H1 (cell line): ENCODE results near the gene ZNF334. TPM values are rescaled to one million over a fixed set of nuclear protein-coding genes. Genes with fewer than 3 reads are reported as not detected.

ENCODE experiments used
- CTCF ChIA-PET: fragments of 300-600 bp; sonication (Branson Sonifier 250); formaldehyde crosslinking; loops from one replicate; lab custom pipeline; 2021; ENCODE audit not compliant: partially characterized antibody; lab: Charles Lee
- POLR2A ChIA-PET: fragments of 300-600 bp; sonication (Branson Sonifier 250); formaldehyde crosslinking; loops from one replicate; lab custom pipeline; 2021; ENCODE audit warnings: inconsistent platforms; ENCODE audit not compliant: partially characterized antibody; lab: Charles Lee
- DNase-seq, 2 experiments: peaks; one replicate each; pipeline versions ENCODE4 v3.0.0 to v3.0.0-alpha.2; 2010 to 2022; ENCODE audit warnings: low spot score in 2 of 2, low read depth in 1 of 2, mixed read lengths in 1 of 2
- FAIRE-seq: peaks from 2 replicates; lab custom pipeline; 2011; peaks lifted over from hg19 to GRCh38; lab: Jason Lieb, UNC
- H2AFZ ChIP-seq: 2 replicates; pipeline ENCODE4 v1.8.1; 2012; ENCODE audit warnings: low read length, inconsistent platforms
- H2AK5ac ChIP-seq: 2 replicates; pipeline ENCODE4 v1.6.1; 2013; ENCODE audit warnings: low read depth, low read length
- H2BK120ac ChIP-seq: replicated peaks from 2 replicates; pipeline ENCODE3; 2013; ENCODE audit warnings: low read depth, low read length, inconsistent platforms
- H2BK12ac ChIP-seq: 2 replicates; pipeline ENCODE4 v1.6.1; 2013; ENCODE audit warnings: low read depth, low read length
- H2BK15ac ChIP-seq: 2 replicates; pipeline ENCODE4 v1.6.1; 2013; ENCODE audit warnings: low read length
- H2BK20ac ChIP-seq: 2 replicates; pipeline ENCODE4 v1.6.1; 2013; ENCODE audit warnings: low read length
- H2BK5ac ChIP-seq: 2 replicates; pipeline ENCODE4 v1.6.1; 2013; ENCODE audit warnings: low read depth, low read length
- H3K14ac ChIP-seq: 2 replicates; pipeline ENCODE4 v1.6.1; 2013; ENCODE audit warnings: inconsistent platforms; ENCODE audit not compliant: insufficient read length
- H3K18ac ChIP-seq: 2 replicates; pipeline ENCODE4 v1.6.1; 2013; ENCODE audit warnings: low read length; ENCODE audit errors: extremely low read depth
- H3K23ac ChIP-seq: 2 replicates; pipeline ENCODE4 v1.6.1; 2013; ENCODE audit warnings: inconsistent platforms; ENCODE audit not compliant: insufficient read length
- H3K23me2 ChIP-seq: 2 replicates; pipeline ENCODE4 v1.6.1; 2013; ENCODE audit warnings: low read depth, low read length
- H3K27ac ChIP-seq: 2 replicates; pipeline ENCODE4 v1.6.1; 2011; ENCODE audit warnings: low read depth, low read length, inconsistent platforms
- H3K27me3 ChIP-seq, 4 experiments: replicated peaks in 1 of 4; 1 replicate in 1 of 4; 2 replicates in 3 of 4; pipeline versions ENCODE4 v1.6.1 to v1.8.1; 2011 to 2013; ENCODE audit warnings: low read length in 3 of 4, mild to moderate bottlenecking in 3 of 4, inconsistent platforms in 2 of 4, mixed read lengths in 2 of 4, moderate library complexity in 1 of 4; ENCODE audit not compliant: control insufficient read depth in 3 of 4, insufficient read depth in 3 of 4; ENCODE audit errors: extremely low read depth in 1 of 4
- H3K36me3 ChIP-seq, 4 experiments: 2 replicates each; pipeline versions ENCODE4 v1.6.1 to v1.8.1; 2011 to 2013; ENCODE audit warnings: mild to moderate bottlenecking in 4 of 4, low read length in 3 of 4, moderate library complexity in 2 of 4, control low read depth in 1 of 4, inconsistent platforms in 1 of 4; ENCODE audit not compliant: insufficient read depth in 4 of 4, control insufficient read depth in 2 of 4
- H3K4ac ChIP-seq: replicated peaks from 2 replicates; pipeline ENCODE3; 2013; ENCODE audit warnings: low read length, low read depth, mixed read lengths, inconsistent platforms; ENCODE audit not compliant: insufficient read length
- H3K4me1 ChIP-seq, 4 experiments: replicated peaks in 1 of 4; 1 replicate in 1 of 4; 2 replicates in 3 of 4; pipeline versions ENCODE4 v1.6.1 to v1.8.1; 2011 to 2013; ENCODE audit warnings: low read length in 3 of 4, inconsistent platforms in 2 of 4, mixed read lengths in 1 of 4; ENCODE audit not compliant: insufficient read depth in 4 of 4, control insufficient read depth in 3 of 4
- H3K4me2 ChIP-seq, 2 experiments: 2 replicates each; pipeline versions ENCODE4 v1.6.1 to v1.8.1; 2011 to 2013; ENCODE audit warnings: low read depth in 2 of 2, low read length in 2 of 2, control low read depth in 1 of 2, inconsistent platforms in 1 of 2, mild to moderate bottlenecking in 1 of 2; ENCODE audit not compliant: insufficient read depth in 1 of 2
- H3K4me3 ChIP-seq, 4 experiments: fragments of 200-600, 300-600 bp in 1 of 4; sonication (generic), shearing (Covaris generic), sonication (Bioruptor Twin) in 1 of 4; 2 replicates each; pipeline versions ENCODE4 v1.5.1 to v1.8.1; 2011 to 2016; ENCODE audit warnings: low read length in 4 of 4, low read depth in 3 of 4, control low read depth in 2 of 4, inconsistent platforms in 2 of 4, mild to moderate bottlenecking in 2 of 4, mixed read lengths in 1 of 4, moderate library complexity in 1 of 4; ENCODE audit not compliant: insufficient read depth in 2 of 4; ENCODE audit errors: extremely low read depth in 1 of 4
- H3K56ac ChIP-seq: replicated peaks from 2 replicates; pipeline ENCODE3; 2013; ENCODE audit warnings: low read depth, mild to moderate bottlenecking, mixed read lengths, low read length, inconsistent platforms; ENCODE audit not compliant: insufficient read length
- H3K79me1 ChIP-seq: 2 replicates; pipeline ENCODE4 v1.6.1; 2013; ENCODE audit warnings: low read depth, low read length, control low read depth
- H3K79me2 ChIP-seq, 2 experiments: 2 replicates each; pipeline versions ENCODE4 v1.6.1 to v1.8.1; 2012 to 2013; ENCODE audit warnings: low read length in 2 of 2, mild to moderate bottlenecking in 2 of 2, inconsistent platforms in 1 of 2; ENCODE audit not compliant: insufficient read depth in 2 of 2, control insufficient read depth in 1 of 2
- H3K9ac ChIP-seq, 4 experiments: replicated peaks in 1 of 4; 1 replicate in 1 of 4; 2 replicates in 3 of 4; pipeline versions ENCODE4 v1.6.1 to v1.8.1; 2011 to 2013; ENCODE audit warnings: low read depth in 3 of 4, low read length in 3 of 4, control low read depth in 2 of 4, mild to moderate bottlenecking in 2 of 4, moderate library complexity in 2 of 4, inconsistent platforms in 1 of 4; ENCODE audit errors: extremely low read depth in 1 of 4
- H3K9me3 ChIP-seq, 2 experiments: 2 replicates each; pipeline versions ENCODE4 v1.6.1 to v1.8.1; 2012 to 2013; ENCODE audit warnings: mild to moderate bottlenecking in 2 of 2, moderate library complexity in 2 of 2, control low read depth in 1 of 2, inconsistent platforms in 1 of 2, low read depth in 1 of 2, low read length in 1 of 2, mixed read lengths in 1 of 2; ENCODE audit not compliant: insufficient read depth in 2 of 2
- H4K20me1 ChIP-seq, 2 experiments: replicated peaks in 1 of 2; 2 replicates each; pipeline versions ENCODE3 to v1.8.1; 2011 to 2013; ENCODE audit warnings: inconsistent platforms in 2 of 2, low read length in 2 of 2, mild to moderate bottlenecking in 1 of 2; ENCODE audit not compliant: insufficient read depth in 2 of 2, control insufficient read depth in 1 of 2
- H4K5ac ChIP-seq: 2 replicates; pipeline ENCODE4 v1.6.1; 2013; ENCODE audit warnings: low read length, low read depth, mixed read lengths, inconsistent platforms; ENCODE audit not compliant: insufficient read length
- H4K8ac ChIP-seq: 2 replicates; pipeline ENCODE4 v1.8.0; 2013; ENCODE audit warnings: mild to moderate bottlenecking, moderate library complexity, low read length, inconsistent platforms; ENCODE audit not compliant: insufficient read depth; ENCODE audit errors: extremely low read depth
- H4K91ac ChIP-seq: replicated peaks from 2 replicates; pipeline ENCODE3; 2013; ENCODE audit warnings: low read length, mixed read lengths, inconsistent platforms; ENCODE audit not compliant: insufficient read length
- BCL11A ChIP-seq, 2 experiments: IDR thresholded peaks; one replicate each; pipeline ENCODE4 v1.6.1; 2011; ENCODE audit warnings: low read depth in 2 of 2, low read length in 2 of 2, mild to moderate bottlenecking in 2 of 2
- CBX5 ChIP-seq: fragments of 300-800, 300-1000 bp; sonication (generic); IDR thresholded peaks from 2 replicates; pipeline ENCODE4 v1.7.1; 2016; ENCODE audit warnings: antibody characterized with exemption, low read length, low read depth
- CBX8 ChIP-seq: fragments of 300-800, 300-1000 bp; sonication (generic); IDR thresholded peaks from 2 replicates; pipeline ENCODE4 v1.7.1; 2016; ENCODE audit warnings: low read depth, low read length, borderline replicate concordance
- FOSL1 ChIP-seq: IDR thresholded peaks from 2 replicates; pipeline ENCODE4 v1.6.1; 2011; ENCODE audit warnings: mild to moderate bottlenecking, low read depth, low read length, moderate library complexity; ENCODE audit not compliant: insufficient read depth
- KDM5A ChIP-seq: fragments of 200-600 bp; IDR thresholded peaks from 2 replicates; pipeline ENCODE4 v1.7.1; 2012; ENCODE audit warnings: mild to moderate bottlenecking, low read length, inconsistent platforms, mixed read lengths
- POLR2AphosphoS5 ChIP-seq: IDR thresholded peaks from 2 replicates; pipeline ENCODE4 v1.6.1; 2011; ENCODE audit warnings: low read depth, low read length
- RFX5 ChIP-seq: IDR thresholded peaks from 2 replicates; pipeline ENCODE4 v1.6.1; 2011; ENCODE audit warnings: low read depth, low read length, improper control_type of control experiment, borderline replicate concordance
- SIN3A ChIP-seq, 2 experiments: IDR thresholded peaks in 1 of 2; conservative IDR thresholded peaks in 1 of 2; 2 replicates each; pipeline ENCODE4 v1.6.1; 2011 to 2012; ENCODE audit warnings: low read length in 2 of 2, improper control_type of control experiment in 1 of 2, low read depth in 1 of 2, mild to moderate bottlenecking in 1 of 2
- SIRT6 ChIP-seq: IDR thresholded peaks from one replicate; pipeline ENCODE4 v1.7.1; 2012; ENCODE audit warnings: low read length, inconsistent platforms
- SP2 ChIP-seq: IDR thresholded peaks from 2 replicates; pipeline ENCODE4 v1.6.1; 2012; ENCODE audit warnings: mild to moderate bottlenecking, low read length, inconsistent platforms
- YY1 ChIP-seq: IDR thresholded peaks from 2 replicates; pipeline ENCODE4 v1.6.1; 2011; ENCODE audit warnings: low read depth, mild to moderate bottlenecking, low read length
- WGBS, 2 experiments: shearing (Covaris generic) in 1 of 2; methylation state at CpG; one replicate each; pipeline versions ENCODE4 v1.1.6 to v1.1.7; 2013 to 2015; ENCODE audit warnings: low lambda C conversion rate in 2 of 2, mixed read lengths in 2 of 2, inconsistent platforms in 1 of 2, low coverage in 1 of 2, missing lambda C conversion rate in 1 of 2; ENCODE audit not compliant: insufficient replicate concordance in 2 of 2, insufficient coverage in 1 of 2, insufficient read length in 1 of 2; ENCODE audit errors: extremely low coverage in 1 of 2, missing lambda C conversion rate in 1 of 2; 5-methylcytosine and 5-hydroxymethylcytosine counted together
- polyA plus RNA-seq, 7 experiments: library from polyadenylated mRNA; depleted of rRNA in 3 of 7; stranded (reverse) in 5 of 7; unstranded in 2 of 7; fragments of >200 nt in 5 of 7; fragments of 200-250 nt in 2 of 7; gene quantifications; 1 replicate in 5 of 7; 2 replicates in 1 of 7; 4 replicates in 1 of 7; pipeline versions ENCODE4 v1.2.1 to v1.2.3, GENCODE V29; 2011 to 2013; ENCODE audit warnings: missing spikeins in 2 of 7, mixed read lengths in 2 of 7
- total RNA-seq: library from RNA; stranded (reverse); fragmentation: NEBNext Ultra II Directional; extraction: Animal tissue kit (Norgen Biotek cat#: 25700); gene quantifications from 2 replicates; pipeline ENCODE4 v1.2.1, GENCODE V29; 2021
- TF ChIP-seq, protein P1 (sequence below): IDR thresholded peaks from 2 replicates; pipeline ENCODE4 v1.6.1; 2011; ENCODE audit warnings: low read depth, mild to moderate bottlenecking, low read length; ENCODE audit not compliant: insufficient read depth
- TF ChIP-seq, protein P2 (sequence below): IDR thresholded peaks from 2 replicates; pipeline ENCODE4 v1.6.1; 2011; ENCODE audit warnings: low read length, improper control_type of control experiment

The ZNF334 gene
- total and polyA plus RNA-seq, 2 of the 8 experiments (the other 6 are each of a cell fraction or from before 2014, with no cell fraction given) = 8.8 to 17.8 TPM

DNA sequence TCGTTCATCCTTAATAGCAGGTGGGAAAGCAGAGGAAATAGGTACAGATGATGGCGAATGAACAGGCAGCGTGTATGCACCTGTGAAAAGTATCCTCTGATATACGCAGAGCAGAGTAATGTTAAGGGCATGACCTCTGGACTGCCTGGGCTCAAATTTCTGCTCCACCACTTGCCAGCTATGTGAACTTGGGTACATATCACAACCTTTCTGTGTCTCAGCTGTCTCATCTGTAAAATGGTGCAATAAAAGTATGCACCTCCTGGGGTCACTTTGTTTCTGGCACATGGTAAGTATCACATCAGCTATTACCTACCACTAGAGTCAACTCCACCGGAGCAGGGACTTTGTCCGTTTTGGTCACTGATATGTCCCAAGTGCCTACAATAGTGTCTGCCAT, 34.6 kb upstream of the ZNF334 start:
- no peak overlapping the region for H3K4me2 ChIP-seq
- H3K4ac ChIP-seq = no peak overlapping the region
- FAIRE-seq (no peak), DNase-seq (no peak)
- H2BK120ac ChIP-seq = no peak overlapping the region
- no peak overlapping the region for H2BK15ac ChIP-seq
- no peak overlapping the region for H3K14ac ChIP-seq
- 91% methylated on average over 6 of the region's 6 CpGs; no CpG with 5 or more reads in 1 of the 2 experiments for WGBS, 2 experiments
- no peak overlapping the region for H4K5ac ChIP-seq
- POLR2A ChIA-PET = interaction anchor here (1.0 kb wide), 2 partner anchors 9 to 10 kb away, joined by 3 read pairs; no protein-coding TSS in a partner anchor
- H3K79me2 ChIP-seq = no peaks in the 10 kb centered on the region
- peaks cover 5 to 22% (median 15%) of the 10 kb centered on the region in 4 experiments for H3K4me1 ChIP-seq
- H3K27ac ChIP-seq = no peak overlapping the region
- no peaks in the 10 kb centered on the region for H4K20me1 ChIP-seq
- no peak overlapping the region for H3K4me3 ChIP-seq
- H2BK12ac ChIP-seq = no peak overlapping the region
- no peaks in the 10 kb centered on the region for H3K9me3 ChIP-seq
- no peaks in the 10 kb centered on the region; a peak in 2 of 7 replicates for H3K27me3 ChIP-seq
- H2AK5ac ChIP-seq = no peak overlapping the region
- H2BK5ac ChIP-seq = no peak overlapping the region
- CTCF ChIA-PET = interaction anchor here (0.6 to 7.7 kb wide), 5 partner anchors 8 to 135 kb away, joined by 3 to 64 read pairs (median 10); no protein-coding TSS in a partner anchor
- no peaks in the 10 kb centered on the region for H3K79me1 ChIP-seq
- H4K8ac ChIP-seq = no peak overlapping the region
- no peak overlapping the region for H3K23ac ChIP-seq
- H2BK20ac ChIP-seq = no peak overlapping the region
- no peaks in the 10 kb centered on the region for H3K36me3 ChIP-seq
- no peak overlapping the region for H2AFZ ChIP-seq
- H3K18ac ChIP-seq = no peak overlapping the region
- H3K23me2 ChIP-seq = no peaks in the 10 kb centered on the region
- no peak overlapping the region for H3K56ac ChIP-seq
- H3K9ac ChIP-seq = no peak overlapping the region
- no peak overlapping the region for H4K91ac ChIP-seq
- TF ChIP-seq RFX5 (no peak), KDM5A (no peak), SIRT6 (no peak), SIN3A (conservative IDR thresholded peaks at IDR 0.05 in 1 of 2, IDR thresholded peaks at IDR 0.05 in 1 of 2; ENCODE audit: low read depth in 1 of 2, low read length in 2 of 2) (no peak), POLR2AphosphoS5 (no peak), CBX5 (no peak), SP2 (no peak), CBX8 (no peak), FOSL1 (no peak), BCL11A (IDR thresholded peaks at IDR 0.05; ENCODE audit: low read depth in 2 of 2, low read length in 2 of 2) (no peak), YY1 (no peak)
- TF ChIP-seq, protein P1, sequence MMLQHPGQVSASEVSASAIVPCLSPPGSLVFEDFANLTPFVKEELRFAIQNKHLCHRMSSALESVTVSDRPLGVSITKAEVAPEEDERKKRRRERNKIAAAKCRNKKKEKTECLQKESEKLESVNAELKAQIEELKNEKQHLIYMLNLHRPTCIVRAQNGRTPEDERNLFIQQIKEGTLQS = no peak
- TF ChIP-seq, protein P2, sequence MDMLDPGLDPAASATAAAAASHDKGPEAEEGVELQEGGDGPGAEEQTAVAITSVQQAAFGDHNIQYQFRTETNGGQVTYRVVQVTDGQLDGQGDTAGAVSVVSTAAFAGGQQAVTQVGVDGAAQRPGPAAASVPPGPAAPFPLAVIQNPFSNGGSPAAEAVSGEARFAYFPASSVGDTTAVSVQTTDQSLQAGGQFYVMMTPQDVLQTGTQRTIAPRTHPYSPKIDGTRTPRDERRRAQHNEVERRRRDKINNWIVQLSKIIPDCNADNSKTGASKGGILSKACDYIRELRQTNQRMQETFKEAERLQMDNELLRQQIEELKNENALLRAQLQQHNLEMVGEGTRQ = no peak
